HG02885 (cell line): ENCODE data around the gene PEAK3.

Experiments
- ATAC-seq: cut with Tn5 transposase; IDR thresholded peaks from one replicate; pipeline ENCODE4 v1.9.1; 2021; ENCODE audit warnings: mild to moderate bottlenecking; ENCODE audit not compliant: unreplicated experiment, poor library complexity

The PEAK3 gene

DNA sequence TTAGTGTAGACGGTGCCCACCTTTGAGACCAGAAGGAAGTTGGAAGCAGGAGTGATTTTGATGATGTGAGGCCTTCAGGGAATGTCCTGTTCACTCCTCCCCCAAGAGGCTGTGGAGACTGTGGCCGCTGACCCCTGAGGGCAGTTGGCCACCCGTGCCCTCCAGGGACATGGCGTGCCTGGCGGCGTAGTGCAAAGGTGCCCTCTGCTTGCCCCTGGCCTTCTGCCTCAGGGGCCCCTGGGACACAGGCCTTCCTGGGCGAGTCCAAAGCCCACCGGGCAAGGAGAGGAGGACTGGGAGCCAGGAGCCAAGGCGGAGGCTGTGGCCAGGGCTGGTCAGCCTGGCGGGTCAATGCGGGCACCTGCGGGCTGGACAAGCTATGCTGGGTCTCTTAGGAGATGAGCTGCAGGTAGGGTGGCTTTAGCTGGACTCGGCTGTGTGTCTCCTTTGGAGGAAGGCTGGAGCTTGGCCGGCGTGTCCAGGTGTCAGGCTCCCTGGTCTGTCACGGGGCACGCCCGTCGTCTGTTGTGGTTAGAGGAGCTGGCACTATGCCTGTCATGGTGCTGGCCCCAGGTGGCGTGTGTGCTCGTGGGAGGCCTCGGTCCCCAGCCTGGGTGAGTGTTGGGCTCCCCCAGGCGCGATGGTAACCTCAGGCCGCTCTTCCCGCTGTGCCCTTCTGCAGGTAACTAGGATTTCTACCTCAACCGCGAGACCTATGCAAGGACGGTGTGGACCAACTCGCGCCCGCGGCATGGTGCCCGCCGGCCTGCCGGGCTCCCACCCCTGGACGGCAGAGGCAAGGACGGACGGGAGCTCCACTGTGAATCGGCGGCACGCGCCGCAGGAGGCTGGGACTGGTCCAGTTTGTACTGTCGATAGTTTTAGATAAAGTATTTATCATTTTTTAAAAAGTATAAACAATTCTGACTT lies 52.6 kb downstream of the PEAK3 start:
- ATAC-seq, result no peak

GRCh38 chr19:2228157-2229030 lies 53.6 kb downstream of the PEAK3 start:
- ATAC-seq, result no peak

GRCh38 chr19:2227415-2228156 lies 54.4 kb downstream of the PEAK3 start:
- ATAC-seq, result peak; percentile 54

DNA sequence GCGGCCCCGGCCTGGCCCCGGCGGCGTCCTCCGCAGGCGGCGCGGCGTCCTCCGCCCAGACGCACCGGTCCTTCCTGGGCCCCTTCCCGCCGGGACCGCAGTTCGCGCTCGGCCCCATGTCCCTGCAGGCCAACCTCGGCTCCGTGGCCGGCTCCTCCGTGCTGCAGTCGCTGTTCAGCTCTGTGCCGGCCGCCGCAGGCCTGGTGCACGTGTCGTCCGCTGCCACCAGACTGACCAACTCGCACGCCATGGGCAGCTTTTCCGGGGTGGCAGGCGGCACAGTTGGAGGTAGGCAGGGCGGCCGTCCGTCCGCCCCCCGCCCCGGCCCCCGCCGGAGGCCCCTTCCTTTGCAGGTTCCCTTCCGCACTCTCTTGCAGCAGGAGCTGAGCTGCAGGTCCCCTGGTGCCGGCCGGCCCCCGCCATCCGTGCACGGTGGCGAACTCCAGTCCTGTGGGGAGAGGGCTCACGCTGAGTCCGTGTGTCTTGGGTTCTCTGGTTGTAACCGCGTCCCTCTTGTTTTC lies 55.1 kb downstream of the PEAK3 start:
- ATAC-seq, result no peak

DNA sequence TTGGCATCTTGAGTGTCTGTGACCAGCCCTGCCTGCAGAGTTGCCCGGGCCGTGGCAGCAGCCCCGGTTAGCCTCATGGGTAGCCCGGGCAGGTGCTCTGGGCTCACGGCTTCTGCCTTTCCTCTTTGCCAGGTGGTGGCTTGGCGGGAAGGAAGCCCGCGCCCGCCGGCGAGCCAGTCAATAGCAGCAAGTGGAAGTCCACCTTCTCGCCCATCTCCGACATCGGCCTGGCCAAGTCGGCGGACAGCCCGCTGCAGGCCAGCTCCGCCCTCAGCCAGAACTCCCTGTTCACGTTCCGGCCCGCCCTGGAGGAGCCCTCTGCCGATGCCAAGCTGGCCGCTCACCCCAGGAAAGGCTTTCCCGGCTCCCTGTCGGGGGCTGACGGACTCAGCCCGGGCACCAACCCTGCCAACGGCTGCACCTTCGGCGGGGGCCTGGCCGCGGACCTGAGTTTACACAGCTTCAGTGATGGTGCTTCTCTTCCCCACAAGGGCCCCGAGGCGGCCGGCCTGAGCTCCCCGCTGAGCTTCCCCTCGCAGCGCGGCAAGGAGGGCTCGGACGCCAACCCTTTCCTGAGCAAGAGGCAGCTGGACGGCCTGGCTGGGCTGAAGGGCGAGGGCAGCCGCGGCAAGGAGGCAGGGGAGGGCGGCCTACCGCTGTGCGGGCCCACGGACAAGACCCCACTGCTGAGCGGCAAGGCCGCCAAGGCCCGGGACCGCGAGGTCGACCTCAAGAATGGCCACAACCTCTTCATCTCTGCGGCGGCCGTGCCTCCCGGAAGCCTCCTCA lies 55.7 kb downstream of the PEAK3 start:
- ATAC-seq, result no peak

GRCh38 chr19:2225415-2226050 lies 56.4 kb downstream of the PEAK3 start:
- ATAC-seq, result no peak

DNA sequence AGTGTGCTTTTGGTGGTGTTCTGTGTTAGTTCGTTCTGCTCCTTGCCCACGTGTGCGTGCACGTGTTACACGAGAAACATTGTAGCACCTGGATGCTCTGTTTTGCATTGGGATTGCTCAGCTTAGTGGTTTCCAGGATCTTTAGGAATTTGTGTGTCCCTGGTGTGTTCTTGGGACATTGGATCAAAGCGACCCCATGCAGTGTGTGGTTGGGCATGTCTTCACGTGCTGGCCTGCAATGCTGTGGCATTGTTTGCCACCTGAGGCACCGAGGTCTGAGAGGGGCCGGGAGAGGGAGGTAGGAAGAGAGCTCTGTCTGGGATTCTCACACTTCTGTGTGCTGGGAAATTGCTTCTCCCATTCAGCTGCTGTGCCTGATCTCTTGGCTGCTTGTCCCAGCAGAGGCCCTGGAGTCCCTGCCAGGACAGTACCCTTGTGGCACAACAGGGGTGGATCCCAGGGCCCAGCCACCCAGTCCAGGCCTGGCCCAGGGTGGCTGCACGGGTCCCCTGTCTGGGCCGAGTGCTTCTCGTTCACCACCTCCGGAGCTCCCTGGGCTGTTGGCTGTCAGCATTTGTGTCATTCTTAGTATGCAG lies 57.1 kb downstream of the PEAK3 start:
- ATAC-seq, result no peak
